Measurements from ENCODE around the gene MED1.

DNA sequence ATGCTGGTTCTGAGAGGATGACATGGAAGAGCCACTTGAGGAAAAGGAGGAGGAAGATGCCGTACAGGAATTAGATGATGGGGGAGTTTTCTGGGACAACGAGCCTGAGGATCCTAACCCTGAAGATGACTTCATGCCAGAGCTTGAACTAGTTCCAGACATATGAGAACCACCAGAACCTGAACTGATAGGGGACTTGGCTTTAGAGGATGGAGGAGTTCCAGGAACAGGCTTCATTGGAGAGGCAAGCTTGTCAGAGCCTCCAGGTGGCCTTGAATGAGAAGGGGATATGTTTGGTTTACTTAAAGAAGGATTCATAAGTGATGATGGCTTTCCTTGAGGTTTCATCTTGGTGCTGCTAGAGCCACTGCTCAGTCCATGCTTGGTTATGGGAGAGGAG lies 42.7 kb downstream of the MED1 start:
- TF ChIP-seq POLR2A (IDR thresholded peaks at IDR 0.05): no peak
- TF ChIP-seq, protein P1, sequence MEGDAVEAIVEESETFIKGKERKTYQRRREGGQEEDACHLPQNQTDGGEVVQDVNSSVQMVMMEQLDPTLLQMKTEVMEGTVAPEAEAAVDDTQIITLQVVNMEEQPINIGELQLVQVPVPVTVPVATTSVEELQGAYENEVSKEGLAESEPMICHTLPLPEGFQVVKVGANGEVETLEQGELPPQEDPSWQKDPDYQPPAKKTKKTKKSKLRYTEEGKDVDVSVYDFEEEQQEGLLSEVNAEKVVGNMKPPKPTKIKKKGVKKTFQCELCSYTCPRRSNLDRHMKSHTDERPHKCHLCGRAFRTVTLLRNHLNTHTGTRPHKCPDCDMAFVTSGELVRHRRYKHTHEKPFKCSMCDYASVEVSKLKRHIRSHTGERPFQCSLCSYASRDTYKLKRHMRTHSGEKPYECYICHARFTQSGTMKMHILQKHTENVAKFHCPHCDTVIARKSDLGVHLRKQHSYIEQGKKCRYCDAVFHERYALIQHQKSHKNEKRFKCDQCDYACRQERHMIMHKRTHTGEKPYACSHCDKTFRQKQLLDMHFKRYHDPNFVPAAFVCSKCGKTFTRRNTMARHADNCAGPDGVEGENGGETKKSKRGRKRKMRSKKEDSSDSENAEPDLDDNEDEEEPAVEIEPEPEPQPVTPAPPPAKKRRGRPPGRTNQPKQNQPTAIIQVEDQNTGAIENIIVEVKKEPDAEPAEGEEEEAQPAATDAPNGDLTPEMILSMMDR (IDR thresholded peaks at IDR 0.05): no peak

Measured in lower leg skin (tissue), 3 donors.